ENCODE data around the gene ITGB4. TPM values are rescaled to one million over a fixed set of nuclear protein-coding genes. Genes with fewer than 3 reads are reported as not detected.

Gene ITGB4
- total RNA-seq, 1 experiment from 2014 or later: not detected

DNA sequence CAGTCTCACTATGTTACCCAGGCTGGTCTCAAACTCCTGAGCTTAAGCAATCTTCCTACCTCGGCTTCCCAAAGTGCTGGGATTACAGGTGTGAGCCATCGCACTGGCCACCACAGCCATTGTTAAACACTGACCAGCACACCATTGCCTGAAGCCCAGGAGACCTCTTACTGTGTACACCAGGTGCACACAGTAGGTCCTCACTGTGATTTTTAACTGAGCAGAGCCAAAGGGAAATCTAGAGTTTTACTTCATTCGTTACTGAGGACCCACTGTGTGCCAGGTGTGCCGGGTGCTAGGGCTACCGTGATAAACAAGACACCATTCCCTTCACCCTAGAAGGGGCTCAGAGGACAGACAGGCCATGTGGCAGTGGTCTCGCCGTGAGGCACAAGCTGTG lies 4.2 kb downstream of the ITGB4 start:
- DNase-seq (ENCODE audit: low spot score): no peak
- in situ Hi-C loops (cut with HindIII; ENCODE audit: low sequenced_read_pairs): no loop called here

DNA sequence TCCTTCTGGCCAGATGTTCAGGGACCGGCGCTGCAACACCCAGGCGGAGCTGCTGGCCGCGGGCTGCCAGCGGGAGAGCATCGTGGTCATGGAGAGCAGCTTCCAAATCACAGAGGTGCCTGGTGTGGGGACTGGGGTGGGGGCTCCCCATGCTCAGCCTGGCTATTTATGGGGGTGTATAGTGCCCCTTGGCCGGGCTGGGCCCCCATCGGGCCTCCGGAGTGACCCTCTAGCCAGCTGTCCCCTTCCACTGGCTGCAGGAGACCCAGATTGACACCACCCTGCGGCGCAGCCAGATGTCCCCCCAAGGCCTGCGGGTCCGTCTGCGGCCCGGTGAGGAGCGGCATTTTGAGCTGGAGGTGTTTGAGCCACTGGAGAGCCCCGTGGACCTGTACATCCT lies 6.1 kb downstream of the ITGB4 start:
- DNase-seq (ENCODE audit: low spot score): no peak
- in situ Hi-C loops (cut with HindIII; ENCODE audit: low sequenced_read_pairs): no loop called here

DNA sequence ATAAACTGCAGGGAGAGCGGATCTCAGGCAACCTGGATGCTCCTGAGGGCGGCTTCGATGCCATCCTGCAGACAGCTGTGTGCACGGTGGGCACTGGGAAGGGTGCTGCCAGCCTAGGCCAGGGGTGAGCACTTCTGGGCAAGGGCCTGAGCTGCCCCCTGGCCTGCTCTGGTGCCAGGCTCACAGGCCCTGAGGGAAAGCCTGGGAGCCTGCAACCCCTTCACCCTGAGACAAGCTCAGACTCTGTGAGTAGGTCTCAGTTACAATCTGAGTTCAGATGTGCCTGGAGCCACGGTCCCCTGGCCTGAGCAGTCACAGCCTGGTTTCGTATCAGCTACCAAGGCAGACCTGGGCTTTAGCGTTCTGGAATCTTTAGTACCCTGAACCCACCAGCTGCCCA lies 8.1 kb downstream of the ITGB4 start:
- in situ Hi-C loops (cut with HindIII; ENCODE audit: low sequenced_read_pairs): no loop called here

DNA sequence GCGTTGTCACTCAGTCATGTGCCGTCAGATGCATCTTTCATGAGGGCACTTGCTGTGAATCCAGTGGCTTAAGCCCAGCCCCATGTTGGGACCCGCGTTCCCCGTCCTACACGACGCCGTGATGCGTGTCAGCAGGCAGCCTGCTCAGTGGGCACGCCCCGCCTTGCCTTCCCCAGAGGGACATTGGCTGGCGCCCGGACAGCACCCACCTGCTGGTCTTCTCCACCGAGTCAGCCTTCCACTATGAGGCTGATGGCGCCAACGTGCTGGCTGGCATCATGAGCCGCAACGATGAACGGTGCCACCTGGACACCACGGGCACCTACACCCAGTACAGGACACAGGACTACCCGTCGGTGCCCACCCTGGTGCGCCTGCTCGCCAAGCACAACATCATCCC lies 8.8 kb downstream of the ITGB4 start:
- DNase-seq (ENCODE audit: low spot score): no peak
- in situ Hi-C loops (cut with HindIII; ENCODE audit: low sequenced_read_pairs): no loop called here

More for the DNA sequence above, 8.1 kb downstream of the ITGB4 start:
- no peak for DNase-seq (ENCODE audit: low spot score)

DNA sequence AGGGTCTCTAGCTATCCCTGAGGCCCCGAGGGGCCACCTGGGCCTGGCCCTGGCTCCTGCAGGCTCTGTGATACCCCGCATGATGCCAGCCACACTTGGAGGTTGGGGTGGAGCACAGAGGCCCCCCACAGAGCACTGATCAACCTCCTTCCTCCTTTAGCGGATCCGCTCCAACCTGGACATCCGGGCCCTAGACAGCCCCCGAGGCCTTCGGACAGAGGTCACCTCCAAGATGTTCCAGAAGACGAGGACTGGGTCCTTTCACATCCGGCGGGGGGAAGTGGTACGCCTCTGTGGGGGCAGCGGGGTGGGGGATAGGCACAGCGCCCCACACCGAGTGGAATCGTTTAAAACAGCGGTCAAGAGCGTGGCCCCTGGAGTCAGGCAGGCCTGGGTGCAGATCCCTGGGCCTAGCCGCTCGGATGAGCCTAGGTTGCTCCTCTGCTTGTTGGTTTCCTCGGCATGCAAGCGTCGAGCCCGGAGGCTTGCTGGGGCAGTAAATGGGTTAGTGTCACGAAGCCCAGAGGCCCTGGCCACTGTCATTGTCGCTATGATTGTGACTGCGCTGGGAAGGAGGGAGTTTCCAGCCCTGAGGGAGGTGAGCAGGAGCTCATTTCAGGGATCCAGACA lies 9.9 kb downstream of the ITGB4 start:
- DNase-seq (ENCODE audit: low spot score): no peak
- in situ Hi-C loops (cut with HindIII; ENCODE audit: low sequenced_read_pairs): no loop called here

DNA sequence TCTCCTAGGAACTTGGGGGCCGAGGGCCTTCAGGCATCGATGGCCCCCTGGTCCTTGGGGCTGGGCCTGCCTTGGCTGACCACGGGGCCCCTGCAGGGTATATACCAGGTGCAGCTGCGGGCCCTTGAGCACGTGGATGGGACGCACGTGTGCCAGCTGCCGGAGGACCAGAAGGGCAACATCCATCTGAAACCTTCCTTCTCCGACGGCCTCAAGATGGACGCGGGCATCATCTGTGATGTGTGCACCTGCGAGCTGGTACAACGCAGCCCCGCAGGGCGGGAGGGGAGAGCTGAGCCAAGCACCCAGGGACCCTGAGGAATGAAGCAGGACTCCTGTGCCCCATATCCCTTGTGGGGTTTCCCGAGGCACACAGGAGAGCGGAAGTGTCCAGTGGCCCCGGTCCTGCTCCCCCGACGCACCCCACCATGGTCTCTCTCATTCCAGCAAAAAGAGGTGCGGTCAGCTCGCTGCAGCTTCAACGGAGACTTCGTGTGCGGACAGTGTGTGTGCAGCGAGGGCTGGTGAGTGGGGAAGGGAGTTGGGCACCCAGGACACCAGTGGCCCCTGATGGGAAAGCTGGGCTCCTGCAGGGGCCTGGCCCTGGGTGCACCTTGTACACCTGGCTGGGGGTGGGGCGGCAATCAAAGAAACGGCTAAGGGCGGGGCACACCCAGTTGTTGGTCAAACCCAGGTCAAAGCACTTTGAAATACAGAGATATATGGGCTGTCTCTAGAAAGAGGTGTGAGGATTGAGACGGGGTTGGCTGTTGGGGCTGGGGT lies 10.6 kb downstream of the ITGB4 start:
- in situ Hi-C loops (cut with HindIII; ENCODE audit: low sequenced_read_pairs): no loop called here
- DNase-seq (ENCODE audit: low spot score): no peak

DNA sequence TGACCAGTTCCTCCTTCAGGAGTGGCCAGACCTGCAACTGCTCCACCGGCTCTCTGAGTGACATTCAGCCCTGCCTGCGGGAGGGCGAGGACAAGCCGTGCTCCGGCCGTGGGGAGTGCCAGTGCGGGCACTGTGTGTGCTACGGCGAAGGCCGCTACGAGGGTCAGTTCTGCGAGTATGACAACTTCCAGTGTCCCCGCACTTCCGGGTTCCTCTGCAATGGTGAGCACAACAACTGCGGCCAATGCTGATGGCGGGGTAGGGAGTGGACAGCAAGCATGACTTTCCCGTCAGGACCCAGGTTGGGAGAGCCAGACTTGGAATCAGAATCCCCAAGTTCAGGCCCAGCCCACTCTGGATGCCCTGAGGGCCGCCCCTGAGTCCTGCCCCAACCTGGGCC lies 12.2 kb downstream of the ITGB4 start:
- no peak for DNase-seq (ENCODE audit: low spot score)
- in situ Hi-C loops (cut with HindIII; ENCODE audit: low sequenced_read_pairs): no loop called here

DNA sequence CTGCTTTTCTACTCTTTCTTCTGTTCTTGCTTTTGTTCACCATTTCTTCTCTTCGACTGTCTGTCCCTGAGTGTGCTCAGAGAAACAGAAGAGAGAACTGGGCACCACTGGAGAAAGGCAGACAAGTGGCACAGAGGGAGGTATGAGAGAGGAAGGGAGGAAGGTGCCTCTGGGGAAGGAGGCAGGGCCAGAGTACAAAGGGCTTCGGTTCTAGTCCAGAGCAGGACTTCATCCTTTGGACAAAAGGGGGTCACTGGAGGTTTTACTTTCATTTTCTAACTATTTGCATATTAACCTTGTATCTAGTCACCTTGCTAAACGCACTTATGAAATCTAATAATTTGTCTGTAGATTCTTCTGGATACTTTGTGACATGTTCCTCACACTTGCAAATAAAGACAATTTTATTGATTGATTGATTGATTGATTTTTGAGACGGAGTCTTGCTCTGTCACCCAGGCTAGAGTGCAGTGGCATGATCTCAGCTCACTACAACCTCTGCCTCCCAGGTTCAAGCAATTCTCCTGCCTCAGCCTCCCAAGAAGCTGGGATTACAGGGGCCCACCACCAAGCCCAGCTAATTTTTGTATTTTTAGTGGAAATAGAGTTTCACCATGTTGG lies 13.5 kb downstream of the ITGB4 start:
- DNase-seq (ENCODE audit: low spot score): no peak
- in situ Hi-C loops (cut with HindIII; ENCODE audit: low sequenced_read_pairs): no loop called here

DNA sequence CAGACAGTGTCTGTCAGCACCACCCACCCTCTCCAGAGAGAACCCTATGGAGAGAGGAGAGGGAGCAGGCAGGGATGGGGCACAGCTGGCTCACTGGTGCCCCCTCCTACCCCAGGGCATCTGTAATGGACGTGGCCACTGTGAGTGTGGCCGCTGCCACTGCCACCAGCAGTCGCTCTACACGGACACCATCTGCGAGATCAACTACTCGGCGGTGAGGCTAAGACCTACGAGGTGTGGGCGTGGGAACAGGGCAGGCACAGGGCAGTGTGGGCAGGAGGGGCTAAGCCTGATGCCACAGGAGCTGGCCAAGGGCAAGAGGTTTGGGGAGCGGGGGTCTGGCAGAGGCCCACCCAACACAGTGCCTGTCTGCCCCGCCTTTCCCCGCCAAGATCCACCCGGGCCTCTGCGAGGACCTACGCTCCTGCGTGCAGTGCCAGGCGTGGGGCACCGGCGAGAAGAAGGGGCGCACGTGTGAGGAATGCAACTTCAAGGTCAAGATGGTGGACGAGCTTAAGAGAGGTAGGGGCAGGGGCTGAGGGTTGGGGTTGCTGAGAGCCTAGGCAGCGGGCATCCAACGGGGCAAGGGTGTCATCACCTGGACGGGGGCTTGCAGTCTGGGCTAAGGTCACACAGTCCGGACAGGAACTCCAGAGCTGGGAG lies 15.0 kb downstream of the ITGB4 start:
- no peak for DNase-seq (ENCODE audit: low spot score)
- in situ Hi-C loops (cut with HindIII; ENCODE audit: low sequenced_read_pairs): no loop called here

DNA sequence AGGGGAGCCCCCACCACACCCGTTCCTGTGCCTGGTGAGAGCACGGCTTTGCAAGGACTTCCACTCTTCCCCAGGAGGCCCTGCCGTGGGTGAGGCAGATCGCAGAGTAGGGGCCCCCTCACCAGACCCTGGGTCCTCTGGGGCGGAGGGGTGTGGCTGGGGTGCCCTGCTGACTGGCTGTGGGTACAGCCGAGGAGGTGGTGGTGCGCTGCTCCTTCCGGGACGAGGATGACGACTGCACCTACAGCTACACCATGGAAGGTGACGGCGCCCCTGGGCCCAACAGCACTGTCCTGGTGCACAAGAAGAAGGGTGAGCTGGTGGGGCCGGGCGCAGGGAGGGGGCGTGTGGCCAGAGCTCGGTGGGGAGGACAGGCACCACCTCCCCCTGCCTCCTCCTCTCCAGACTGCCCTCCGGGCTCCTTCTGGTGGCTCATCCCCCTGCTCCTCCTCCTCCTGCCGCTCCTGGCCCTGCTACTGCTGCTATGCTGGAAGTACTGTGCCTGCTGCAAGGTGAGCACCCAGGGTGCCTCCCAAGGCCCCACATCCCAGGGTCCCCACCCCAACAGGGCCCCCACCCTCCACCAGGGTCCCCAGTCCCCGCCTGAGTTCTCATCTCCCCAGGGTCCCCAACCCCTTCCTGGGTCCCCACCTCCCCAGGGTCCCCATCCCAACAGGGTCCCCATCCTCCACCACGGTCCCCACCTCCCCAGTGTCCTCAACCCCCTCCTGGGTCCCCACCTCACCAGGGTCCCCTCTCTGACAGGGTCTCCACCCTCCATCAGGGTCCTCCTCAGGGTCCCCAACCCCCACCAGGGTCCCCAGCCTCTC lies 16.1 kb downstream of the ITGB4 start:
- no peak for DNase-seq (ENCODE audit: low spot score)
- in situ Hi-C loops (cut with HindIII; ENCODE audit: low sequenced_read_pairs): no loop called here

DNA sequence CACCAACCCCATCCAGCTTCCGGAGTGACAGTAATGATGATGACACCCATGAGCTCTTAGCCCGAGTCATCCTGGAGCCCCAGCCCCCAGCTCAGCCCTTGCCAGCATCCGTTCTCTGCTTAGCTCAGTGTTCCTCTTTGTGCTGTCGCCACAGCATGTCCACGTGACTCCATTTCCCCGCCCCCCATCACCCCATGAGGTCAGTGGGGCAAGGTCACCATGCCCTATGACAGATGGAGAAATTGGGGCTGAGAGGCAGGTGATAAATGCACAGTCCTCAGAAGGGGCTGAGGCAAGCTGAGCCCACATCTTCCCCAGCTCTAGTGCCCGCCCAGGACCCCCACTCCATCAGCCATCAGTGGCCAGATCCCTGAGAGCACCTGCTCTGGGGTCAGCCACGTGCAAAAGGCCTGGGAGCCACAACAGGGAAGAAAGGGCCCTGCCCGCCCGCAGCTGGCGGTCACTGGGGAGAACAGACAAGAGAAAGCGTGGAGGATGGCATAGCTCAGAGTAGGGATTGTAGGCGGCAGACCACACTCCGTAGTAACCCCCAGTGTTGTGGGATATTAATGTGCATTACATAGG lies 17.1 kb downstream of the ITGB4 start:
- no peak for DNase-seq (ENCODE audit: low spot score)
- in situ Hi-C loops (cut with HindIII; ENCODE audit: low sequenced_read_pairs): no loop called here

DNA sequence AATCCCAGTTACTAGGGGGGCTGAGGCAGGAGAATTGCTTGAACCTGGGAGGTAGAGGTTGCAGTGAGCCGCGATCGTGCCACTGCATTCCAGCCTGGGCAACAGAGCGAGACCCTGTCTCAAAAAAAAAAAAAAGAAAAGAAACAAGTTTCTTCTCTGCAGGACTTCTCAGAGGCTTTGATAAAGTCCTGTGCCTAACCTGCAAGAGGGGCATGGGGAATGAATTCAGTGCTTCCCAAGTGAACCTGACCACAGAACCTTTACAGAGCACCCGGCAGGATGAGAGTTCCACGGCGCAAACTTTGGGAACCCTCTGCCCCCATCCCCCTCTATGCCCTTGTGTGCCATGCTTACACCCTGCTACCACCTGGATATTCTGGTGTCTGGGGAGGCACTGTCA lies 17.9 kb downstream of the ITGB4 start:
- no peak for DNase-seq (ENCODE audit: low spot score)
- in situ Hi-C loops (cut with HindIII; ENCODE audit: low sequenced_read_pairs): no loop called here

DNA sequence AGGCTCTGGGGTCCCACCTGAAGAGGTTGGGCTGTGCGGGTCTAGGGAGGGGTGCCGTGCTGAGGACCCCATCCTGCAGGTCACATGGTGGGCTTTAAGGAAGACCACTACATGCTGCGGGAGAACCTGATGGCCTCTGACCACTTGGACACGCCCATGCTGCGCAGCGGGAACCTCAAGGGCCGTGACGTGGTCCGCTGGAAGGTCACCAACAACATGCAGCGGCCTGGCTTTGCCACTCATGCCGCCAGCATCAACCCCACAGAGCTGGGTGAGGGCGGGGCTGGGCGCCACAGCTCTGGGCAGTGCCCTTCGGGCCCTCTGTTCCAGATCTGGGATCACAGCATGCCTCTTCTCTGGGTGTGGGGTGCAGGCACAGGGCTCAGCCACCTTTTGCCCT lies 18.5 kb downstream of the ITGB4 start:
- in situ Hi-C loops (cut with HindIII; ENCODE audit: low sequenced_read_pairs): no loop called here
- DNase-seq (ENCODE audit: low spot score): no peak

DNA sequence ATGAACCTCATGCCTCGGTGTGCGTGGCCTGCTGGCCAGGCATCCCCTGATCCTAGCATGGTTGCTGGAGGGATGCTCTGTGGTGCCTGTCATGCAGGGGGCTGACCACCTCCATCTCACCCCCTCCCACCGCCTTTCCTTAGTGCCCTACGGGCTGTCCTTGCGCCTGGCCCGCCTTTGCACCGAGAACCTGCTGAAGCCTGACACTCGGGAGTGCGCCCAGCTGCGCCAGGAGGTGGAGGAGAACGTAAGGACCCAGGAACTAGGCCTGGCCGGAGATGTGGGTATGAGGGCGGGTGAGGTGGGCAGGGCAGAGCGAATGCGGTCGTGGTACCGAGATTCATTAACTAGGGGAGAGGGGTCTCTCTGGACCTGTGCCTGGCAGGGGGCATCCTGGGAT lies 19.0 kb downstream of the ITGB4 start:
- in situ Hi-C loops (cut with HindIII; ENCODE audit: low sequenced_read_pairs): no loop called here
- no peak for DNase-seq (ENCODE audit: low spot score)

DNA sequence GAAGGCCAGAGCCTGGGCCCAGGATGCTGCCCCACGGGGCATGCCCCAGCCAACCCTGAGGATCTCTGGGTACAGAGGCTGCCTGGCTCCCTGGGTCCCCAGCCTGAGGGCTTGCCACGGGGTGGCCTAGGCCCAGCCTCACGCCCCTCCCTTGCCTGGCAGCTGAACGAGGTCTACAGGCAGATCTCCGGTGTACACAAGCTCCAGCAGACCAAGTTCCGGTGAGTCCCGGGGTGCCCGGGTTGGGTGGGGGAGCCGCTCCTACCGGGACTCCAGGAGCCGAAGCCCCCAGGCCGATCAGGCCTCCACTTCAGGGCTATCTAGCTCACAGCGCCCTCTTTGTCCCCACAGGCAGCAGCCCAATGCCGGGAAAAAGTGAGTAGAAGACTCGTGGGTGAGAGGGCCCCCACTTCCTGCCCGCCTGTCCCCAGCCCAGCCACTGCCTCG lies 19.4 kb downstream of the ITGB4 start:
- in situ Hi-C loops (cut with HindIII; ENCODE audit: low sequenced_read_pairs): no loop called here
- no peak for DNase-seq (ENCODE audit: low spot score)

DNA sequence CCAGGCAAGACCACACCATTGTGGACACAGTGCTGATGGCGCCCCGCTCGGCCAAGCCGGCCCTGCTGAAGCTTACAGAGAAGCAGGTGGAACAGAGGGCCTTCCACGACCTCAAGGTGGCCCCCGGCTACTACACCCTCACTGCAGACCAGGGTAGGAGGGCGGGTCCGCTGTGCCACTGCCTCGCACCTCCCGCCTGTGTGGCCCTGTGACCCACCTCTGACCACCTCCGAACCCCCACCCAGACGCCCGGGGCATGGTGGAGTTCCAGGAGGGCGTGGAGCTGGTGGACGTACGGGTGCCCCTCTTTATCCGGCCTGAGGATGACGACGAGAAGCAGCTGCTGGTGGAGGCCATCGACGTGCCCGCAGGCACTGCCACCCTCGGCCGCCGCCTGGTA lies 21.1 kb downstream of the ITGB4 start:
- DNase-seq (ENCODE audit: low spot score): no peak
- in situ Hi-C loops (cut with HindIII; ENCODE audit: low sequenced_read_pairs): no loop called here

DNA sequence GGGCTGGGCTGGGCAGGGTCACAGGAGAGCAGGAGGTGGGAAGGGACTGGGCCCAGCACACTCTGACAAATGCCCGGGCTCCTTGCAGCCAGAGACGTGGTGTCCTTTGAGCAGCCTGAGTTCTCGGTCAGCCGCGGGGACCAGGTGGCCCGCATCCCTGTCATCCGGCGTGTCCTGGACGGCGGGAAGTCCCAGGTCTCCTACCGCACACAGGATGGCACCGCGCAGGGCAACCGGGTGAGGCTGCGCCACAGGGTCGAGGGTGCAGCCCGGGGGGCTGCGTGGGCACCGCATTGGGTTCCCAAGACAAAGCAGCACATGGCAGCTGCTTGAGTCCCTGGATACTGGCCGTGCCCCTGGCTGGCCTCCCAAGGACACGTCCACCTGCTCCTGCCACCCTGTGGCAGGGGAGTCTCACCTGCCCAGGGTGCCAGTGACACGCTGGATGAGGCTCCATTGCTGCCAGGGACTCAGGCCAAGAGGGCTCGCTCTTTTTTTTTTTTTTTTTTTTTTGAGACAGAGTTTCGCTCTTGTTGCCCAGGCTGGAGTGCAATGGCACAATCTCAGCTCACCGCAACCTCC lies 22.5 kb downstream of the ITGB4 start:
- in situ Hi-C loops (cut with HindIII; ENCODE audit: low sequenced_read_pairs): no loop called here
- no peak for DNase-seq (ENCODE audit: low spot score)

DNA sequence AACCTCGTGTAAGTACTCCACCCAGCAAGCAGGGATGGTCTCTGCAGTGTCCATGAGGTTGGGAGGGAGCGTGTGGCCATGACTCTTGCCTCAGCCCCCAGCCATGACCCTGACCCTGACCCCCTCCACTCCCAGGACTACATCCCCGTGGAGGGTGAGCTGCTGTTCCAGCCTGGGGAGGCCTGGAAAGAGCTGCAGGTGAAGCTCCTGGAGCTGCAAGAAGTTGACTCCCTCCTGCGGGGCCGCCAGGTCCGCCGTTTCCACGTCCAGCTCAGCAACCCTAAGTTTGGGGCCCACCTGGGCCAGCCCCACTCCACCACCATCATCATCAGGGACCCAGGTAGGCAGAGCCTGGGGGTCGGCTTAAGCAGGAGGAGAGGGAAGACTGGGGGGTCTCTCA lies 27.4 kb downstream of the ITGB4 start:
- in situ Hi-C loops (cut with HindIII; ENCODE audit: low sequenced_read_pairs): no loop called here
- no peak for DNase-seq (ENCODE audit: low spot score)
